Vagina (tissue), 2 donors: ENCODE data around the gene PTPRN2.

Experiments used
- POLR2A ChIP-seq, 2 donors: fragments of 450-650 bp; IDR thresholded peaks; one replicate each; pipeline ENCODE4 v1.6.1; 2017; ENCODE audit warnings: antibody characterized with exemption in 2 of 2, mild to moderate bottlenecking in 2 of 2, moderate library complexity in 2 of 2
- POLR2AphosphoS5 ChIP-seq, 2 donors: sonication (generic); formaldehyde crosslinking; IDR thresholded peaks; one replicate each; pipeline ENCODE4 v1.9.0; 2017; ENCODE audit warnings: antibody characterized with exemption in 2 of 2, mild to moderate bottlenecking in 2 of 2, low read depth in 1 of 2; ENCODE audit not compliant: insufficient read depth in 1 of 2
- TF ChIP-seq, protein P1 (sequence below), 3 experiments: fragments of 450-650 bp in 2 of 3; fragments of 200-600 bp in 1 of 3; sonication (generic) in 1 of 3; IDR thresholded peaks; one replicate each; pipeline ENCODE4 v1.5.1; 2017 to 2019; ENCODE audit warnings: antibody characterized with exemption in 3 of 3, mild to moderate bottlenecking in 2 of 3, moderate library complexity in 2 of 3

DNA sequence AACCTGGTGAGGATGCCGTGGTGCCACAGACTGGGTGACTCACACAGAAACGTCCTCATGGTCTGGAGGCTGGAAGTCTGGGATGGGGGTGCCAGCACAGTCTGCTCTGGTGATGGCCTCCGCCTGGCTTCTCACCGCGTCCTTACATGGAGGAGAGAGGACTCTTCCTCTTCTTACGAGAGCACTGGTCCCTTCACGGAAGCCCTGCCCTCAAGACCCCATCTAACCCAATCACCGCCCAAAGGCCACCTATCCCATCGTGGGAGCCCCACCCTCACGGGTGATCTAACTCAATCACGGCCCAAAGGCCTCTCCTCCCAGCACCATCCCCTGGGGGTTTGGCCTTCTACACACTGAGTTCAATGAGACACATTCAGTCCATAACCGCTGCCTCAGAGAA is 137.7 kb downstream of the PTPRN2 start:
- TF ChIP-seq, protein P1, sequence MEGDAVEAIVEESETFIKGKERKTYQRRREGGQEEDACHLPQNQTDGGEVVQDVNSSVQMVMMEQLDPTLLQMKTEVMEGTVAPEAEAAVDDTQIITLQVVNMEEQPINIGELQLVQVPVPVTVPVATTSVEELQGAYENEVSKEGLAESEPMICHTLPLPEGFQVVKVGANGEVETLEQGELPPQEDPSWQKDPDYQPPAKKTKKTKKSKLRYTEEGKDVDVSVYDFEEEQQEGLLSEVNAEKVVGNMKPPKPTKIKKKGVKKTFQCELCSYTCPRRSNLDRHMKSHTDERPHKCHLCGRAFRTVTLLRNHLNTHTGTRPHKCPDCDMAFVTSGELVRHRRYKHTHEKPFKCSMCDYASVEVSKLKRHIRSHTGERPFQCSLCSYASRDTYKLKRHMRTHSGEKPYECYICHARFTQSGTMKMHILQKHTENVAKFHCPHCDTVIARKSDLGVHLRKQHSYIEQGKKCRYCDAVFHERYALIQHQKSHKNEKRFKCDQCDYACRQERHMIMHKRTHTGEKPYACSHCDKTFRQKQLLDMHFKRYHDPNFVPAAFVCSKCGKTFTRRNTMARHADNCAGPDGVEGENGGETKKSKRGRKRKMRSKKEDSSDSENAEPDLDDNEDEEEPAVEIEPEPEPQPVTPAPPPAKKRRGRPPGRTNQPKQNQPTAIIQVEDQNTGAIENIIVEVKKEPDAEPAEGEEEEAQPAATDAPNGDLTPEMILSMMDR (IDR thresholded peaks at IDR 0.05) = no peak
- TF ChIP-seq POLR2A (IDR thresholded peaks at IDR 0.05) (no peak), POLR2AphosphoS5 (IDR thresholded peaks at IDR 0.05; ENCODE audit: insufficient read depth in 1 of 2, low read depth in 1 of 2) (no peak)
